PC-9 (cell line): Measurements from ENCODE around the gene TIMM13. TPM values are rescaled to one million over a fixed set of nuclear protein-coding genes. Genes with fewer than 3 reads are reported as not detected.

Experiments
- BruUV-seq: library from RNA; stranded (reverse); fragments of 400-500 nt; replicated peaks from 2 replicates; lab custom pipeline; 2021; lab: Mats Ljungman, UMichigan
- CTCF ChIA-PET: fragments of 300-600 bp; sonication (Branson Sonifier 250); formaldehyde crosslinking; loops from one replicate; lab custom pipeline; 2022; ENCODE audit warnings: antibody characterized with exemption; lab: Charles Lee
- POLR2A ChIA-PET: fragments of 300-600 bp; sonication (Branson Sonifier 250); formaldehyde crosslinking; loops from one replicate; lab custom pipeline; 2022; ENCODE audit warnings: antibody characterized with exemption; ENCODE audit not compliant: unreplicated experiment; lab: Charles Lee
- DNase-seq, 2 experiments: peaks; one replicate each; pipeline versions ENCODE4 v3.0.0 to v3.0.0-alpha.2; 2015 to 2022; ENCODE audit warnings: mixed read lengths in 1 of 2
- H2AFZ ChIP-seq: fragments of 200-600 bp; sonication (generic); 2 replicates; pipeline ENCODE4 v1.8.1; 2017; ENCODE audit warnings: antibody characterized with exemption
- H3F3A ChIP-seq: fragments of 200-600 bp; sonication (generic); 2 replicates; pipeline ENCODE4 v1.8.1; 2017; ENCODE audit warnings: antibody characterized with exemption, mild to moderate bottlenecking, low read depth; ENCODE audit not compliant: insufficient read depth
- H3K27ac ChIP-seq: fragments of 200-600 bp; sonication (generic); 2 replicates; pipeline ENCODE4 v1.6.1; 2016; ENCODE audit warnings: mixed run types
- H3K27me3 ChIP-seq: fragments of 200-600 bp; sonication (generic); 2 replicates; pipeline ENCODE4 v1.6.1; 2016; ENCODE audit warnings: low read depth, mixed run types; ENCODE audit not compliant: insufficient read depth
- H3K36me3 ChIP-seq: fragments of 200-600 bp; sonication (generic); 2 replicates; pipeline ENCODE4 v1.6.1; 2016; ENCODE audit warnings: low read depth, mixed run types
- H3K4me1 ChIP-seq: fragments of 200-600 bp; sonication (generic); replicated peaks from 2 replicates; pipeline ENCODE4 v1.6.1; 2016; ENCODE audit warnings: mixed run types; ENCODE audit not compliant: insufficient read depth
- H3K4me2 ChIP-seq: fragments of 200-600 bp; sonication (generic); 2 replicates; pipeline ENCODE4 v1.6.1; 2017; ENCODE audit warnings: mixed run types
- H3K4me3 ChIP-seq: fragments of 200-600 bp; sonication (generic); 2 replicates; pipeline ENCODE4 v1.6.1; 2016; ENCODE audit warnings: mixed run types
- H3K79me2 ChIP-seq: fragments of 200-600 bp; sonication (generic); 2 replicates; pipeline ENCODE4 v1.6.1; 2017; ENCODE audit warnings: low read depth, mixed run types
- H3K9me2 ChIP-seq: fragments of 200-600 bp; sonication (generic); 2 replicates; pipeline ENCODE4 v1.8.1; 2017; ENCODE audit warnings: mild to moderate bottlenecking; ENCODE audit not compliant: insufficient read depth
- H3K9me3 ChIP-seq: fragments of 200-600 bp; sonication (generic); 2 replicates; pipeline ENCODE4 v1.8.1; 2016; ENCODE audit warnings: low read depth; ENCODE audit not compliant: insufficient read depth
- H4K20me1 ChIP-seq: fragments of 200-600 bp; sonication (generic); 2 replicates; pipeline ENCODE4 v1.8.1; 2017; ENCODE audit not compliant: insufficient read depth
- CTCF ChIP-seq: fragments of 200-600 bp; sonication (generic); conservative IDR thresholded peaks from 2 replicates; pipeline ENCODE4 v1.6.1; 2017; ENCODE audit warnings: mixed run types, antibody characterized with exemption, mild to moderate bottlenecking, moderate library complexity
- EZH2 ChIP-seq: fragments of 200-600 bp; sonication (generic); IDR thresholded peaks from 2 replicates; pipeline ENCODE4 v1.8.0; 2017; ENCODE audit warnings: antibody characterized with exemption, low read depth
- intact Hi-C: fragments of 100-400 bp; cut with micrococcal nuclease; formaldehyde crosslinking; loops from one replicate; pipeline ENCODE4 v1.10.0; 2022; ENCODE audit not compliant: unreplicated experiment
- total RNA-seq: library from RNA; stranded (reverse); gene quantifications from 2 replicates; pipeline ENCODE4 v1.2.3, GENCODE V29; 2021

Gene TIMM13
- total RNA-seq, 1 experiment from 2014 or later = 80.0 TPM

DNA sequence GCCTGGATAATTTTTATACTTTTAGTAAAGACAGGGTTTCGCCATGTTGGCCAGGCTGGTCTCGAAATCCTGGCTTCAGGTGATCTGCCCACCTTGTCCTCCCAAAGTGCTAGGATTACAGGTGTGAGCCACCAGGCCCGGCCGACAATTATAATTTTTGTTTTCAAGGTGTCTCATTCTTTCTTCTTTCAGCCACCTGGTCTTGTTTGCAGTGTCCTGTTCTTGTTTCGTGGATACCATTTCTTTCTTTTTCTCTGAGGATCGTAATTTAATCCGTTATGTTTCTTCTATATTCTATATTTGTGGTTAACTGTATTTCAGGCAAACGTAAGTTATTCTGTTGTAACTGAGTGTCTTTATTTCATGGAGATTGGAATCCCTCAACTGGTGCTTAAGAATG, 15.7 kb downstream of the TIMM13 start:
- no peak overlapping the region for H3K4me3 ChIP-seq
- CTCF ChIA-PET = no interaction called here
- intact Hi-C loops = no loop called here
- no TSS peak for BruUV-seq
- H3K27me3 ChIP-seq = no peaks in the 10 kb centered on the region
- H3F3A ChIP-seq = no peaks in the 10 kb centered on the region
- H3K9me3 ChIP-seq = no peaks in the 10 kb centered on the region
- no peaks in the 10 kb centered on the region for H3K36me3 ChIP-seq
- POLR2A ChIA-PET = no interaction called here
- H3K4me1 ChIP-seq = no peaks in the 10 kb centered on the region
- H3K9me2 ChIP-seq = no peaks in the 10 kb centered on the region
- no peak overlapping the region for H3K4me2 ChIP-seq
- TF ChIP-seq CTCF = no peak
- no peak overlapping the region for H3K27ac ChIP-seq
- DNase-seq = no peak
- H4K20me1 ChIP-seq = no peaks in the 10 kb centered on the region
- no peaks in the 10 kb centered on the region for H3K79me2 ChIP-seq
- H2AFZ ChIP-seq = no peak overlapping the region

GRCh38 chr19:2410023-2410422, 17.4 kb downstream of the TIMM13 start:
- no peaks in the 10 kb centered on the region for H3K4me1 ChIP-seq
- no peak overlapping the region for H3K4me2 ChIP-seq
- no peak overlapping the region for H2AFZ ChIP-seq
- CTCF ChIA-PET = no interaction called here
- H3K4me3 ChIP-seq = no peak overlapping the region
- POLR2A ChIA-PET = no interaction called here
- H4K20me1 ChIP-seq = no peaks in the 10 kb centered on the region
- H3K79me2 ChIP-seq = no peaks in the 10 kb centered on the region
- TF ChIP-seq CTCF = no peak
- TF ChIP-seq EZH2 = no peak
- H3K27me3 ChIP-seq = no peaks in the 10 kb centered on the region
- H3K36me3 ChIP-seq = no peaks in the 10 kb centered on the region
- H3K9me2 ChIP-seq = no peaks in the 10 kb centered on the region
- no peaks in the 10 kb centered on the region for H3K9me3 ChIP-seq
- BruUV-seq = no TSS peak
- H3F3A ChIP-seq = no peaks in the 10 kb centered on the region
- intact Hi-C loops = no loop called here
- no peak overlapping the region for H3K27ac ChIP-seq
- DNase-seq = no peak

DNA sequence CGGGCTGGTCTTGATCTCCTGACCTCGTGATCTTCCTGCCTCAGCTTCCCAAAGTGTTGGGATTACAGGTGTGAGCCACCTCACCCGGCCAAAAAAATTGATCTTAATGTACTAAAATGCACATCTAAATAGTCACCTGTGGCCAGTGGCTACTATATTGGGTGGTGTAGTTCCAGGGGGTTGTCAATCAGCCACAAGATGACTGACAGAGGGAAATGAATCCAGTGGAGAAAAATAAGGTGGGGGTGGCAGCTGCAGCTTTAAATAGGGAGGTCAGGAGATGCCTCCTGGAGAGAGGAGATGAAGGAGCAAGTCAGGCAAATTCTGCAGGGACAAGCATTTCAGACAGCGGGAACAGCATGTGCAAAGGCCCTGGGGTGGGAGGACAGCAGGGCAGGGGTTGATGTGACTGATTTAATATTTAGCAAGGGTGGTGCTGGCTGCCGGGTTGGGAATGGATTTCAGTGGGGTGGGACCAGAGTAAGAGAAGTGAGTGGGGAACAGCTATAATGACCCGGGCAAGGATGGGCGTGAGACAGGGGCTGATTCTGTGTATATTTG, 18.0 kb downstream of the TIMM13 start:
- H3K9me3 ChIP-seq = no peaks in the 10 kb centered on the region
- H2AFZ ChIP-seq = no peak overlapping the region
- ChIA-PET POLR2A (no interaction called here), CTCF (no interaction called here)
- no peaks in the 10 kb centered on the region for H4K20me1 ChIP-seq
- H3K36me3 ChIP-seq = no peaks in the 10 kb centered on the region
- intact Hi-C loops = no loop called here
- BruUV-seq = no TSS peak
- no peak overlapping the region for H3K4me3 ChIP-seq
- H3K4me1 ChIP-seq = no peaks in the 10 kb centered on the region
- no peak for DNase-seq
- TF ChIP-seq CTCF (no peak), EZH2 (no peak)
- H3K4me2 ChIP-seq = no peak overlapping the region
- no peaks in the 10 kb centered on the region for H3K79me2 ChIP-seq
- H3K27ac ChIP-seq = no peak overlapping the region
- no peaks in the 10 kb centered on the region for H3K27me3 ChIP-seq
- H3F3A ChIP-seq = no peaks in the 10 kb centered on the region
- no peaks in the 10 kb centered on the region for H3K9me2 ChIP-seq
